GM21717 (cell line): ENCODE data around the gene MEIS1.

Source experiments
- ATAC-seq: cut with Tn5 transposase; IDR thresholded peaks from one replicate; pipeline ENCODE4 v1.9.1; 2021; ENCODE audit warnings: mild to moderate bottlenecking, moderate library complexity; ENCODE audit not compliant: unreplicated experiment

MEIS1 gene

GRCh38 chr2:66565291-66565690 is 130.4 kb downstream of the MEIS1 start:
- ATAC-seq, result no peak

GRCh38 chr2:66566726-66567399 is 131.9 kb downstream of the MEIS1 start:
- no peak for ATAC-seq

GRCh38 chr2:66567729-66568128 is 132.8 kb downstream of the MEIS1 start:
- ATAC-seq, result no peak

GRCh38 chr2:66568650-66569300 is 133.8 kb downstream of the MEIS1 start:
- ATAC-seq, result no peak

GRCh38 chr2:66569321-66569851 is 134.5 kb downstream of the MEIS1 start:
- ATAC-seq, result no peak

- ATAC-seq, result no peak
Observed at GRCh38 chr2:66569974-66570373, 135.0 kb downstream of the MEIS1 start.

GRCh38 chr2:66570471-66570870 is 135.5 kb downstream of the MEIS1 start:
- ATAC-seq, result no peak

GRCh38 chr2:66571918-66572317 is 137.0 kb downstream of the MEIS1 start:
- ATAC-seq, result no peak

GRCh38 chr2:66572391-66572790 is 137.5 kb downstream of the MEIS1 start:
- ATAC-seq, result no peak

- ATAC-seq, result no peak
Observed at GRCh38 chr2:66573416-66573815, 138.5 kb downstream of the MEIS1 start.

GRCh38 chr2:66573821-66574233 is 138.9 kb downstream of the MEIS1 start:
- ATAC-seq, result no peak

- ATAC-seq, result no peak
Observed at GRCh38 chr2:66574701-66575624, 140.0 kb downstream of the MEIS1 start.

- no peak for ATAC-seq
Observed at GRCh38 chr2:66575625-66576310, 140.8 kb downstream of the MEIS1 start.

GRCh38 chr2:66576311-66576560 is 141.3 kb downstream of the MEIS1 start:
- no peak for ATAC-seq

GRCh38 chr2:66576561-66577320 is 141.8 kb downstream of the MEIS1 start:
- ATAC-seq, result no peak

- no peak for ATAC-seq
Observed at GRCh38 chr2:66577321-66578053, 142.6 kb downstream of the MEIS1 start.

- no peak for ATAC-seq
Observed at GRCh38 chr2:66578054-66578686, 143.2 kb downstream of the MEIS1 start.

GRCh38 chr2:66578687-66579106 is 143.8 kb downstream of the MEIS1 start:
- no peak for ATAC-seq
